ENCODE results near the gene KLRF1. TPM values are rescaled to one million over a fixed set of nuclear protein-coding genes. Genes with fewer than 3 reads are reported as not detected.

The KLRF1 gene
- total RNA-seq, 4 donors from 2014 or later = not detected

DNA sequence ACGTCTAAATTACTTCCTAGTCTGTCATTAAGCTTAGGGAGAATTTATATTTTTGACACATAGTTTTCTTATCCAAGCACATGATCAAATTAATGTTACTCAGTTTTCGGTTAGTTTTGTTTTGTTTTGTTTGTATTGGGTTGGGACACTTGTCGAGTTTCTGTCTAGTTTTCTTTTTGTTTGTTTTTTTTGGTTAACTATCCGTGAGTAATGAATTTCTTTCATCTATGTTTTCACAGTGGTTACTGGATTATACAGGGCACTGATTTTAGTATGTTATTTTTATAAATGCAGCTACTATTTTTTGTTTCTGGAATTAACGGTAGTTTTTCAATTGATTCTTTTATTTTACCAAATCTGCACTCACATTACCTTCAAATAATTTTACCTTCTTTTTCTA lies 2.7 kb downstream of the KLRF1 start:
- DNase-seq = no peak
- no peaks in the 10 kb centered on the region for H3K36me3 ChIP-seq
- no peaks in the 10 kb centered on the region for H3K4me1 ChIP-seq
- no peak overlapping the region for H3K27ac ChIP-seq
- no peaks in the 10 kb centered on the region for H3K27me3 ChIP-seq
- H3K9me3 ChIP-seq = no peaks in the 10 kb centered on the region
- TF ChIP-seq CTCF (IDR thresholded peaks at IDR 0.05) = no peak
- TF ChIP-seq POLR2A (IDR thresholded peaks at IDR 0.05) = no peak
- H3K4me3 ChIP-seq = no peak overlapping the region

DNA sequence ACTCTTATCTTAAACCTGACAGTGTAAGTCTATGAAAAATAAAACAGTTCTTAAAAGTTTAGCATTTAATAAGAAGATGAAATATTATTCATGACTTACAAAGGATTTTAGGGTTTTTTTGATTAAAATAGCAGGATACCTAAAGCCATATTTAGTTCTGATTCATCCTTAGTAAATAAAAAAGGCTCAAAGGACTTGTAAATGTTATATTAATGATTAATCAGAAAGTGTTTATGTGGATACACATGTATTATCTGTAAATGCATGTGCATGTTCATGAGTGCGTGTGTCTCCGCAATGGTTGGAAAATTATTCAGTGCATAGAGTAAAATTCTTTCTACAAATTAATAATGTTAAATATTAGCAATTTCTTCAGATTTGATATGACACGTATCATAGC lies 4.4 kb downstream of the KLRF1 start:
- no peak for DNase-seq
- Histone ChIP-seq H3K27ac (no peak overlapping the region), H3K36me3 (no peaks in the 10 kb centered on the region), H3K27me3 (no peaks in the 10 kb centered on the region), H3K9me3 (no peaks in the 10 kb centered on the region), H3K4me3 (no peak overlapping the region), H3K4me1 (no peaks in the 10 kb centered on the region)
- TF ChIP-seq POLR2A (IDR thresholded peaks at IDR 0.05) = no peak
- TF ChIP-seq CTCF (IDR thresholded peaks at IDR 0.05) = no peak

DNA sequence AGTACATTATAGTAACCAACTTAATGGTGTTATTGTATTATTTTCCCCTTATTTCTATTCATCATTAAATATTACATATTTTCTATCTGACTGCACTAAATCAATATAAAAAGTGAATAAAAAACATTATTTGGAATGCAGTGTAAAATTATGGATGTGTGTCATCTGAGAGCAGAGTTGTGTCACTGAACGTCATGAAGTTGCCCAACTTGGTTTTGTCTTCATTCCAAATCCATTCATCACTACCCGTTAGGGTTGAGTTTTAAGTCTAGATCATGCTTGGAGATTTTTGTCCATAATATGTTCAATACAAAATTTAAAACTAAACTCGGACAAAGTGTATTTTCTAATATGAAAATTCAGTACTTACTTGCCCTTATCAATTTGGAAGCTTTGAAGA lies 16.1 kb downstream of the KLRF1 start:
- DNase-seq = no peak
- Histone ChIP-seq H3K4me3 (no peak overlapping the region), H3K36me3 (no peaks in the 10 kb centered on the region), H3K27me3 (no peaks in the 10 kb centered on the region), H3K4me1 (no peaks in the 10 kb centered on the region), H3K9me3 (no peaks in the 10 kb centered on the region), H3K27ac (no peak overlapping the region)
- TF ChIP-seq POLR2A (IDR thresholded peaks at IDR 0.05) (no peak), CTCF (IDR thresholded peaks at IDR 0.05) (no peak)

DNA sequence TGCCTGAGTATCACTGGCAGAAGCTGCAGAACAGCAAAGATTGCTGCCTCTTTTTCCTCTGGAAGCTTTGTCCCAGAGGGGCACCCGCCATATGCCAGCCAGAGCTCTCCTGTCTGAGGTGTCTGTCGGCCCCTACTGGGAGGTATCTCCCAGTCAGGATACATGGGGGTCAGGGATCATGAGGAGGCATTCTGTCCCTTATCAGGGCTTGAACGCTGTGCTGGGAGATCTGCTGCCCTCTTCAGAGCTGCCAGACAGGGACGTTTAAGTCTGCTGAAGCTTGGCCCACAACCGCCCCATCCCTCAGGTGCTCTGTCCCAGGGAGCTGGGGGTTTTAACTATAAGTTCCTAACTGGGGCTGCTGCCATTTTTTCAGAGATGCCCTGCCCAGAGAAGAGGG lies 21.6 kb downstream of the KLRF1 start:
- no peak for DNase-seq
- no peak overlapping the region for H3K4me3 ChIP-seq
- no peaks in the 10 kb centered on the region for H3K4me1 ChIP-seq
- H3K9me3 ChIP-seq = no peaks in the 10 kb centered on the region
- H3K27me3 ChIP-seq = no peaks in the 10 kb centered on the region
- H3K27ac ChIP-seq = no peak overlapping the region
- no peak for TF ChIP-seq CTCF (IDR thresholded peaks at IDR 0.05)
- no peak for TF ChIP-seq POLR2A (IDR thresholded peaks at IDR 0.05)
- peaks cover 0 to 8% (median 0%) of the 10 kb centered on the region in 3 donors for H3K36me3 ChIP-seq

DNA sequence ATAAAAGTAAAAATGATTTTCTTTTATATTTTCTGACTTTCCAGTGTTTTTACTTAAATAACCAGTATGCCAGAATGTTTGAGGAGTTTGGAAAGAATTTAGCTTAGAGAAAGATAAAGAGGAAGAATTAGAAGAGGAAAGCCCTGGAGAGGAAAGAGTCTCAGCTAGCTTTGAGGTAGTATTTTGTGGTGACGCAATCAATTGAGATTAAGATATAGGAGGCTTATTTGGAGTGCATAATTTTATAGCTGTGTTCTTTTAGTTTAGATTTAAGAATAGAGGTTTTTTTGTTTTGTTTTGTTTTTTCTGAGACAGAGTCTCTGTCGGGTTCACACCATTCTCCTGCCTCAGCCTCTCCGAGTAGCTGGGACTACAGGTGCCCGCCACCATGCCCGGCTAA lies 23.8 kb downstream of the KLRF1 start:
- H3K4me3 ChIP-seq = no peak overlapping the region
- H3K27me3 ChIP-seq = no peaks in the 10 kb centered on the region
- no peak overlapping the region for H3K27ac ChIP-seq
- H3K4me1 ChIP-seq = no peaks in the 10 kb centered on the region
- DNase-seq = no peak
- no peaks in the 10 kb centered on the region for H3K9me3 ChIP-seq
- TF ChIP-seq CTCF (IDR thresholded peaks at IDR 0.05) (no peak), POLR2A (IDR thresholded peaks at IDR 0.05) (no peak)
- peaks cover 0 to 16% (median 0%) of the 10 kb centered on the region in 3 donors for H3K36me3 ChIP-seq

DNA sequence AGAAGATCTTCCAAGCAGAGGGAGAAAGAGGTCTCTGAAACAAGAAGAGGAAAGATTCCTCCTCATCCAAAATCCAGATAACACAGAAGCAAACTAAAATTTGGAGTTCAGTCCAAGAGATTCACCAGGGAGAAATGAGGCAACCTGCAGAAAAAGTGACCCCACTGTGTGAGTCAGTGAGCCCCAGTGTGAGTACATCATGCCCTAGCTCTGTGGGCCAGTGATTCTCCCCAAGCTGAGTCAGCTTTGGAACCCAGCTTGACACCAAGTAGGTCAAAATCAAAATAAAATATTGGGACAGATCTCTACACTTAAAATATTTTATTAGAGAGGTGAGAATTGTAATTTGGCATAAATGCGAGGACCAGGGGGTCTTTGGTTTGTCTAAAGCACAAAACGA lies 24.6 kb downstream of the KLRF1 start:
- Histone ChIP-seq H3K27me3 (no peaks in the 10 kb centered on the region), H3K27ac (no peak overlapping the region), H3K4me1 (no peaks in the 10 kb centered on the region), H3K36me3 (peaks cover 0 to 17% (median 0%) of the 10 kb centered on the region in 3 donors), H3K4me3 (no peak overlapping the region), H3K9me3 (no peaks in the 10 kb centered on the region)
- no peak for TF ChIP-seq CTCF (IDR thresholded peaks at IDR 0.05)
- no peak for TF ChIP-seq POLR2A (IDR thresholded peaks at IDR 0.05)
- no peak for DNase-seq
